ENCODE data around the gene ODAD3.
"Not testable (repeated sequence)": the region's sequence is repeated elsewhere in the genome, so short reads cannot be mapped to it uniquely, and the experiment has no call there.

DNA sequence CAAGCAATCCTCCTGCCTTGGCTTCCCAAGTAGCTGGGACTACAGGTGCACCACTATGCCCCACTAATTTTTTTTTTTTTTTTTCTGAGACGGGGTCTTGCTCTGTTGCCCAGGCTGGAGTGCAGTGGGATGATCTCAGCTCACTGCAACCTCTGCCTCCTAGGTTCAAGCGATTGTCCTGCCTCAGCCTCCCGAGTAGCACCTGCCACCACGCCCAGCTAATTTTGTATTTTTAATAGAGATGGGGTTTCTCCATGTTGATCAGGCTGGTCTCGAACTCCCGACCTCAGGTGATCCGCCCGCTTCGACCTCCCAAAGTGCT, 20.3 kb upstream of the ODAD3 start:
- TF ChIP-seq, protein P1, sequence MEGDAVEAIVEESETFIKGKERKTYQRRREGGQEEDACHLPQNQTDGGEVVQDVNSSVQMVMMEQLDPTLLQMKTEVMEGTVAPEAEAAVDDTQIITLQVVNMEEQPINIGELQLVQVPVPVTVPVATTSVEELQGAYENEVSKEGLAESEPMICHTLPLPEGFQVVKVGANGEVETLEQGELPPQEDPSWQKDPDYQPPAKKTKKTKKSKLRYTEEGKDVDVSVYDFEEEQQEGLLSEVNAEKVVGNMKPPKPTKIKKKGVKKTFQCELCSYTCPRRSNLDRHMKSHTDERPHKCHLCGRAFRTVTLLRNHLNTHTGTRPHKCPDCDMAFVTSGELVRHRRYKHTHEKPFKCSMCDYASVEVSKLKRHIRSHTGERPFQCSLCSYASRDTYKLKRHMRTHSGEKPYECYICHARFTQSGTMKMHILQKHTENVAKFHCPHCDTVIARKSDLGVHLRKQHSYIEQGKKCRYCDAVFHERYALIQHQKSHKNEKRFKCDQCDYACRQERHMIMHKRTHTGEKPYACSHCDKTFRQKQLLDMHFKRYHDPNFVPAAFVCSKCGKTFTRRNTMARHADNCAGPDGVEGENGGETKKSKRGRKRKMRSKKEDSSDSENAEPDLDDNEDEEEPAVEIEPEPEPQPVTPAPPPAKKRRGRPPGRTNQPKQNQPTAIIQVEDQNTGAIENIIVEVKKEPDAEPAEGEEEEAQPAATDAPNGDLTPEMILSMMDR (IDR thresholded peaks at IDR 0.05), result not testable (repeated sequence)
- TF ChIP-seq POLR2A (IDR thresholded peaks at IDR 0.05), result not testable (repeated sequence)
